ENCODE results near the gene CARD11. TPM values are rescaled to one million over a fixed set of nuclear protein-coding genes. Genes with fewer than 3 reads are reported as not detected.
A peak's percentile ranks its signal among the peaks of the same experiment; 100 is the strongest.

Gene CARD11
- polyA plus RNA-seq, 1 of the 3 experiments (the other 2 are of a cell fraction), result not detected

- TF ChIP-seq TCF12 (IDR thresholded peaks at IDR 0.05) (no peak), CTCF (IDR thresholded peaks at IDR 0.05) (peak; percentile 37), ZBTB33 (IDR thresholded peaks at IDR 0.05; ENCODE audit: borderline replicate concordance, low read depth) (no peak), SMC3 (IDR thresholded peaks at IDR 0.05; ENCODE audit: low read depth, low read length) (peak; percentile 37; the same call in 1 of the 2 replicates), USF1 (IDR thresholded peaks at IDR 0.05; ENCODE audit: borderline replicate concordance, low read depth) (no peak), NFIC (IDR thresholded peaks at IDR 0.05; ENCODE audit: borderline replicate concordance) (no peak), TAF1 (IDR thresholded peaks at IDR 0.05; ENCODE audit: borderline replicate concordance, low read depth, low read length) (no peak), RAD21 (IDR thresholded peaks at IDR 0.05; ENCODE audit: low read length) (peak; percentile 65), REST (IDR thresholded peaks at IDR 0.05; ENCODE audit: low read depth, low read length) (no peak), GABPA (IDR thresholded peaks at IDR 0.05; ENCODE audit: low read depth) (no peak), FOXJ3 (CRISPR knock-in tag; IDR thresholded peaks at IDR 0.05) (no peak)
- ChIA-PET POLR2A (interaction anchor here (1.0 kb wide), 1 partner anchor 161 kb away, joined by 3 read pairs; no protein-coding TSS in a partner anchor), CTCF (interaction anchor here (0.8 to 5.4 kb wide), 35 partner anchors 8 to 319 kb away, joined by 3 to 56 read pairs (median 4); partner anchors contain the start of gene SDK1)
- Histone ChIP-seq H3K9me3 (no peaks in the 10 kb centered on the region; the same call in 1 of the 2 replicates), H3K9ac (no peak overlapping the region), H3K9me2 (no peaks in the 10 kb centered on the region), H4K20me1 (ENCODE audit: insufficient read depth) (no peaks in the 10 kb centered on the region), H2AFZ (ENCODE audit: low read depth) (no peak overlapping the region), H3K4me3 (ENCODE audit: low read depth in 2 of 2, low read length in 1 of 2) (no peak overlapping the region; a peak in 1 of 4 replicates), H3K27ac (ENCODE audit: low read depth in 2 of 2, low read length in 1 of 2) (no peak overlapping the region), H3K79me2 (ENCODE audit: insufficient read depth) (no peaks in the 10 kb centered on the region), H3K4me1 (ENCODE audit: control insufficient read depth in 1 of 2, insufficient read depth in 2 of 2, low read depth in 1 of 2, low read length in 1 of 2) (no peaks in the 10 kb centered on the region), H3K27me3 (ENCODE audit: insufficient read depth) (no peaks in the 10 kb centered on the region), H3K36me3 (replicated peaks in 1 of 2; ENCODE audit: control insufficient read depth in 1 of 2, insufficient read depth in 2 of 2, low read length in 1 of 2) (no peaks in the 10 kb centered on the region), H3K4me2 (no peak overlapping the region), H3F3A (replicated peaks; ENCODE audit: insufficient read depth) (no peaks in the 10 kb centered on the region)
- DNase-seq, result peak; percentile 78
- WGBS (ENCODE audit: low lambda C conversion rate), result 45% methylated on average over 11 of the region's 11 CpGs
These were observed 45.8 kb upstream of the CARD11 start for GRCh38 chr7:3089493-3089892.

All from SK-N-SH (cell line).